Osteoblast (primary cell): ENCODE results near the gene HOXB9. TPM values are rescaled to one million over a fixed set of nuclear protein-coding genes. Genes with fewer than 3 reads are reported as not detected.

Experiments
- DNase-seq: peaks from one replicate; pipeline ENCODE4 v3.0.0; 2011; ENCODE audit warnings: low spot score, mixed read lengths; ENCODE audit not compliant: insufficient read length; ENCODE audit errors: missing footprints
- H2AFZ ChIP-seq: 2 replicates; pipeline ENCODE4 v1.6.0; 2011; ENCODE audit warnings: mild to moderate bottlenecking, low read length
- H3K27ac ChIP-seq: 2 replicates; pipeline ENCODE4 v1.5.1; 2011; ENCODE audit warnings: mild to moderate bottlenecking, low read depth, low read length, moderate library complexity
- H3K27me3 ChIP-seq: 2 replicates; pipeline ENCODE4 v1.6.0; 2012; ENCODE audit warnings: mild to moderate bottlenecking, control low read depth, inconsistent platforms, low read length, moderate library complexity; ENCODE audit not compliant: insufficient read depth
- H3K36me3 ChIP-seq: 2 replicates; pipeline ENCODE4 v1.5.1; 2011; ENCODE audit warnings: mild to moderate bottlenecking, low read length, control low read depth, moderate library complexity; ENCODE audit not compliant: insufficient read depth
- H3K4me1 ChIP-seq: 2 replicates; pipeline ENCODE4 v1.5.1; 2011; ENCODE audit warnings: mild to moderate bottlenecking, low read length, control low read depth, moderate library complexity; ENCODE audit not compliant: insufficient read depth
- H3K4me2 ChIP-seq: 2 replicates; pipeline ENCODE4 v1.6.0; 2011; ENCODE audit warnings: mild to moderate bottlenecking, low read length; ENCODE audit not compliant: insufficient read depth
- H3K4me3 ChIP-seq: fragments of 200-600 bp; sonication (generic); 3 replicates; pipeline ENCODE4 v1.5.1; 2012; ENCODE audit warnings: mild to moderate bottlenecking, low read length, inconsistent platforms; ENCODE audit not compliant: insufficient read depth
- H3K79me2 ChIP-seq: 2 replicates; pipeline ENCODE4 v1.6.0; 2012; ENCODE audit warnings: mild to moderate bottlenecking, low read length, control low read depth, inconsistent platforms; ENCODE audit not compliant: insufficient read depth
- H3K9me3 ChIP-seq: 2 replicates; pipeline ENCODE4 v1.5.1; 2011; ENCODE audit warnings: low read depth, low read length, control low read depth
- H4K20me1 ChIP-seq: 2 replicates; pipeline ENCODE4 v1.6.0; 2012; ENCODE audit warnings: mild to moderate bottlenecking, low read length, control low read depth; ENCODE audit not compliant: insufficient read depth
- CTCF ChIP-seq: IDR thresholded peaks from 2 replicates; pipeline ENCODE4 v1.5.1; 2011; ENCODE audit warnings: mild to moderate bottlenecking, low read depth, low read length, moderate library complexity; ENCODE audit errors: extremely low read depth
- total RNA-seq: library from RNA; depleted of rRNA; stranded (reverse); fragments of >200 nt; gene quantifications from 2 replicates; pipeline ENCODE4 v1.2.3, GENCODE V29; 2012

The HOXB9 gene
- total RNA-seq, 1 donor, result not detected

- no peak overlapping the region for H3K4me3 ChIP-seq
- H3K4me1 ChIP-seq, result no peaks in the 10 kb centered on the region
- DNase-seq, result peak; percentile 11
- H3K36me3 ChIP-seq, result no peaks in the 10 kb centered on the region
- no peaks in the 10 kb centered on the region for H4K20me1 ChIP-seq
- no peak overlapping the region for H3K27ac ChIP-seq
- H3K4me2 ChIP-seq, result no peak overlapping the region
- H3K9me3 ChIP-seq, result no peaks in the 10 kb centered on the region
- peaks cover 100% of the 10 kb centered on the region for H3K27me3 ChIP-seq
- no peak overlapping the region for H2AFZ ChIP-seq
- no peaks in the 10 kb centered on the region for H3K79me2 ChIP-seq
- no peak for TF ChIP-seq CTCF
Observed at GRCh38 chr17:48639136-48639535, 13.0 kb upstream of the HOXB9 start.

GRCh38 chr17:48637323-48638260 is 11.4 kb upstream of the HOXB9 start:
- peaks cover 2% of the 10 kb centered on the region for H4K20me1 ChIP-seq
- no peak for TF ChIP-seq CTCF
- no peak overlapping the region for H2AFZ ChIP-seq
- DNase-seq, result peak; percentile 97
- H3K27ac ChIP-seq, result no peak overlapping the region
- H3K27me3 ChIP-seq, result peaks cover 100% of the 10 kb centered on the region
- no peak overlapping the region for H3K4me3 ChIP-seq
- H3K4me1 ChIP-seq, result no peaks in the 10 kb centered on the region
- no peaks in the 10 kb centered on the region for H3K9me3 ChIP-seq
- no peak overlapping the region for H3K4me2 ChIP-seq
- no peaks in the 10 kb centered on the region for H3K36me3 ChIP-seq
- no peaks in the 10 kb centered on the region for H3K79me2 ChIP-seq

- Histone ChIP-seq H4K20me1 (peaks cover 2% of the 10 kb centered on the region), H3K79me2 (no peaks in the 10 kb centered on the region), H3K36me3 (no peaks in the 10 kb centered on the region), H3K4me3 (no peak overlapping the region), H2AFZ (no peak overlapping the region), H3K27ac (no peak overlapping the region), H3K4me2 (no peak overlapping the region), H3K4me1 (no peaks in the 10 kb centered on the region), H3K9me3 (no peaks in the 10 kb centered on the region), H3K27me3 (peaks cover 100% of the 10 kb centered on the region)
- peak; percentile 92 for DNase-seq
- peak; percentile 47 for TF ChIP-seq CTCF
Observed at GRCh38 chr17:48636177-48637018, 10.2 kb upstream of the HOXB9 start.
